Measurements from ENCODE around the gene PPP2R5E. TPM values are rescaled to one million over a fixed set of nuclear protein-coding genes. Genes with fewer than 3 reads are reported as not detected.

PPP2R5E gene
- polyA plus RNA-seq, 3 donors, result 8.9 to 26.3 (median 15.1) TPM

GRCh38 chr14:63432888-63433552, 110.2 kb downstream of the PPP2R5E start:
- H3K27me3 Mint-ChIP-seq (ENCODE audit: low read depth in 3 of 3), result no peaks in the 10 kb centered on the region

DNA sequence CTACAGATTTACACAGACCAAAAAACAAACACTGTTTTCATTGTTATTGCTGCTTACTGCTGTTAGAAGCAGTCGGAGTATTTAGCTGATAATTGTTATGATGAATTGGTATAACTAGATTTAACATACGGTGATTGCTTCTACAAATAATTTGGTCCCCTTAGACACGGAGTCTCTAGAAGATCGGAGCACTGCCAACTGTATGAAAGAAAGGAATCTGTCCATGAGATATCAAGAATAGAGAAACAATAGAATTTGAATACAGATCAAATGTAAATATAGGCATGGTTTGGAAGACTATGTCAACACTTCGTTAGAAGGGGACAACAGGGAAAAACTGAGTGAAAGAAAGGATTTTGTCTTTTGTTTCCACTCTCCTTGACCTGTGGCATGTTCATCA, 110.9 kb downstream of the PPP2R5E start:
- Histone ChIP-seq H3K4me2 (replicated peaks; ENCODE audit: extremely low read depth, low read length, poor library complexity, severe bottlenecking) (no peak overlapping the region), H3K36me3 (replicated peaks in 1 of 2; ENCODE audit: control insufficient read depth in 1 of 2, insufficient read depth in 2 of 2, low read length in 2 of 2) (no peaks in the 10 kb centered on the region), H3K4me1 (ENCODE audit: control insufficient read depth in 1 of 2, insufficient read depth in 2 of 2, low read length in 2 of 2) (peaks cover 6% of the 10 kb centered on the region in 2 donors), H2AFZ (ENCODE audit: insufficient read depth, low read depth, low read length, poor library complexity, severe bottlenecking) (no peak overlapping the region), H3K9me3 (replicated peaks in 1 of 2; ENCODE audit: control insufficient read depth in 1 of 2, insufficient read depth in 1 of 2, low read length in 2 of 2) (no peaks in the 10 kb centered on the region), H4K20me1 (ENCODE audit: insufficient read depth, low read length) (peaks cover 78% of the 10 kb centered on the region), H3K79me2 (ENCODE audit: insufficient read depth, low read length) (peaks cover 35% of the 10 kb centered on the region), H3K9ac (ENCODE audit: insufficient read depth, low read length, poor library complexity, severe bottlenecking) (no peak overlapping the region), H3K27ac (ENCODE audit: low read depth in 1 of 2, low read length in 2 of 2) (no peak overlapping the region), H3K4me3 (replicated peaks in 1 of 3; ENCODE audit: low read depth in 2 of 3, low read length in 3 of 3) (no peak overlapping the region), H3K27me3 (ENCODE audit: control insufficient read depth in 2 of 2, insufficient read depth in 2 of 2, low read length in 2 of 2) (no peaks in the 10 kb centered on the region)
- DNase-seq, result no peak
- WGBS (ENCODE audit: insufficient coverage), result 100% methylated on average over 1 of the region's 5 CpGs
- Mint-ChIP-seq H3K4me1 (peaks cover 21% of the 10 kb centered on the region), H3K27me3 (ENCODE audit: low read depth in 3 of 3) (no peaks in the 10 kb centered on the region), H3K36me3 (peaks cover 0 to 3% of the 10 kb centered on the region in 2 donors), H3K4me3 (no peak overlapping the region), H3K9me3 (no peaks in the 10 kb centered on the region), H3K27ac (no peak overlapping the region)
- intact Hi-C loops (cut with micrococcal nuclease), result no loop called here
- TF ChIP-seq, protein P1, sequence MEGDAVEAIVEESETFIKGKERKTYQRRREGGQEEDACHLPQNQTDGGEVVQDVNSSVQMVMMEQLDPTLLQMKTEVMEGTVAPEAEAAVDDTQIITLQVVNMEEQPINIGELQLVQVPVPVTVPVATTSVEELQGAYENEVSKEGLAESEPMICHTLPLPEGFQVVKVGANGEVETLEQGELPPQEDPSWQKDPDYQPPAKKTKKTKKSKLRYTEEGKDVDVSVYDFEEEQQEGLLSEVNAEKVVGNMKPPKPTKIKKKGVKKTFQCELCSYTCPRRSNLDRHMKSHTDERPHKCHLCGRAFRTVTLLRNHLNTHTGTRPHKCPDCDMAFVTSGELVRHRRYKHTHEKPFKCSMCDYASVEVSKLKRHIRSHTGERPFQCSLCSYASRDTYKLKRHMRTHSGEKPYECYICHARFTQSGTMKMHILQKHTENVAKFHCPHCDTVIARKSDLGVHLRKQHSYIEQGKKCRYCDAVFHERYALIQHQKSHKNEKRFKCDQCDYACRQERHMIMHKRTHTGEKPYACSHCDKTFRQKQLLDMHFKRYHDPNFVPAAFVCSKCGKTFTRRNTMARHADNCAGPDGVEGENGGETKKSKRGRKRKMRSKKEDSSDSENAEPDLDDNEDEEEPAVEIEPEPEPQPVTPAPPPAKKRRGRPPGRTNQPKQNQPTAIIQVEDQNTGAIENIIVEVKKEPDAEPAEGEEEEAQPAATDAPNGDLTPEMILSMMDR (IDR thresholded peaks at IDR 0.05), result no peak

More at GRCh38 chr14:63432888-63433552, 110.2 kb downstream of the PPP2R5E start:
- H3K36me3 Mint-ChIP-seq, result peaks cover 0 to 3% of the 10 kb centered on the region in 2 donors
- no peak overlapping the region for H3K4me2 ChIP-seq (replicated peaks; ENCODE audit: extremely low read depth, low read length, poor library complexity, severe bottlenecking)
- no peaks in the 10 kb centered on the region for H3K9me3 Mint-ChIP-seq
- H3K9ac ChIP-seq (ENCODE audit: insufficient read depth, low read length, poor library complexity, severe bottlenecking), result no peak overlapping the region
- H3K4me1 Mint-ChIP-seq, result peaks cover 27% of the 10 kb centered on the region
- H3K27ac ChIP-seq (ENCODE audit: low read depth in 1 of 2, low read length in 2 of 2), result no peak overlapping the region
- peaks cover 78% of the 10 kb centered on the region for H4K20me1 ChIP-seq (ENCODE audit: insufficient read depth, low read length)
- no peak overlapping the region for H2AFZ ChIP-seq (ENCODE audit: insufficient read depth, low read depth, low read length, poor library complexity, severe bottlenecking)
- no peak overlapping the region for H3K4me3 ChIP-seq (replicated peaks in 1 of 3; ENCODE audit: low read depth in 2 of 3, low read length in 3 of 3)
- no peak for DNase-seq
- no peak overlapping the region for H3K27ac Mint-ChIP-seq
- no peaks in the 10 kb centered on the region for H3K27me3 ChIP-seq (ENCODE audit: control insufficient read depth in 2 of 2, insufficient read depth in 2 of 2, low read length in 2 of 2)
- no CpG with 5 or more reads among the region's 4 CpGs for WGBS (ENCODE audit: insufficient coverage)
- H3K9me3 ChIP-seq (replicated peaks in 1 of 2; ENCODE audit: control insufficient read depth in 1 of 2, insufficient read depth in 1 of 2, low read length in 2 of 2), result no peaks in the 10 kb centered on the region
- intact Hi-C loops (cut with micrococcal nuclease), result no loop called here
- TF ChIP-seq, protein P1 (IDR thresholded peaks at IDR 0.05), result no peak
- H3K4me1 ChIP-seq (ENCODE audit: control insufficient read depth in 1 of 2, insufficient read depth in 2 of 2, low read length in 2 of 2), result peaks cover 6% of the 10 kb centered on the region in 2 donors
- no peaks in the 10 kb centered on the region for H3K36me3 ChIP-seq (replicated peaks in 1 of 2; ENCODE audit: control insufficient read depth in 1 of 2, insufficient read depth in 2 of 2, low read length in 2 of 2)
- H3K79me2 ChIP-seq (ENCODE audit: insufficient read depth, low read length), result peaks cover 33% of the 10 kb centered on the region
- H3K4me3 Mint-ChIP-seq, result no peak overlapping the region
